ENCODE measurements around the gene PLXNA2. TPM values are rescaled to one million over a fixed set of nuclear protein-coding genes. Genes with fewer than 3 reads are reported as not detected.

PLXNA2 gene
- polyA plus RNA-seq, 3 donors: 14.8 to 21.2 (median 16.4) TPM

GRCh38 chr1:208243527-208243966, 637 bp downstream of the PLXNA2 start:
- no peak for DNase-seq

GRCh38 chr1:208242941-208243526, 1.1 kb downstream of the PLXNA2 start:
- no peak for DNase-seq

DNA sequence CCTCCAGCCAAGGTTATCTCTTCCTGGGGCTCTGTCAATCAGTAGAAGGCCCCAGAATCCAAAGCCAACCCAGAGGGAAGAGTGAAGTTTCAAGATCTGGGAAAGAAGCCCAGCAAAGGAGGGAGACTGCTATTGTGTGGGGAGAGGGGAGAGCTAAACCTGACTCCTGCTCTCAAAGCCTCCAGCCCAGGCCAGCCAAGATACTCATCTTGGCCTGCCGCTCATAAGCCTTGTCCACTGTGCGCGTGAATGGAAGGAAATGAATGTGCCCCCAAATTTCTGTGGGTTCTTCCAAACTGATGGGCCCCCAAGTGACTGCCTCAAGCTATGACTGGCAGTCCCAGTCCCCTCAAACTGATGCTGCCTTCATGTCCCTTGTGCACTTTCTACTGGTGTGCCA, 2.0 kb downstream of the PLXNA2 start:
- no peak for DNase-seq

GRCh38 chr1:208241512-208241911, 2.7 kb downstream of the PLXNA2 start:
- DNase-seq: no peak

DNA sequence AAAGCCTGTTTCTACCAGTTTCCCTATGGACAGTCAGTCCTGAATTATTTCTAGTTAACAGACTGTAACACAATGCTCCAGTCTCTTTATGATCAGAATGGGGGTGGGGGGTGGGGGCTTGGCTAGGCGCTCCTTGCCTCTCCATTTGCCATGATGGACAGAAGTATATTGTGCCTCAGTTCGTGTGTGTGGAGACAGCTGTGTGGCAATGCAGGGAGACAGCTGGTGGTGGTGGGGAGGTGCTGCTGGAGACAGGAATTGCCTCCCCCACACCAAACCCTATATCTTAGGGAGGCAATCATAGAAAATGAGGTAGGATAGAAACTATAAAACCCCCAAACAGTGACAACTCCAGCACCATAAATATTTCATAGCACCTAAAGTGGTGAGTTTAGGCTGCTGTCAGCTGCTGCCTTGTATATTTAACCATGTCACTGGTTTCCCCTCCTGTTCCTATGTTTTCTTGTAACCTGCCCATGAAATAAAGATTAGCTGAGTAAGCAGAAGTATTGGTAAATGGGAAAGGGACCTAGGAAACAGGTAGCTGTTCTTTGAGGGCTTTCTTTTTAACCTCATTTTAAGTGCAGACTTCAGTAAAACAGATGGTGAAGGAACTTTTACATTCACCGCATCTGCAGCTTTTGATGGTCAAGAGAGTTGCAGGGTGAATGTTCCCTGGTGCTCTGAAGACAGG, 3.4 kb downstream of the PLXNA2 start:
- DNase-seq: no peak

- DNase-seq: no peak
These were observed 4.5 kb downstream of the PLXNA2 start for GRCh38 chr1:208239473-208240381.

DNA sequence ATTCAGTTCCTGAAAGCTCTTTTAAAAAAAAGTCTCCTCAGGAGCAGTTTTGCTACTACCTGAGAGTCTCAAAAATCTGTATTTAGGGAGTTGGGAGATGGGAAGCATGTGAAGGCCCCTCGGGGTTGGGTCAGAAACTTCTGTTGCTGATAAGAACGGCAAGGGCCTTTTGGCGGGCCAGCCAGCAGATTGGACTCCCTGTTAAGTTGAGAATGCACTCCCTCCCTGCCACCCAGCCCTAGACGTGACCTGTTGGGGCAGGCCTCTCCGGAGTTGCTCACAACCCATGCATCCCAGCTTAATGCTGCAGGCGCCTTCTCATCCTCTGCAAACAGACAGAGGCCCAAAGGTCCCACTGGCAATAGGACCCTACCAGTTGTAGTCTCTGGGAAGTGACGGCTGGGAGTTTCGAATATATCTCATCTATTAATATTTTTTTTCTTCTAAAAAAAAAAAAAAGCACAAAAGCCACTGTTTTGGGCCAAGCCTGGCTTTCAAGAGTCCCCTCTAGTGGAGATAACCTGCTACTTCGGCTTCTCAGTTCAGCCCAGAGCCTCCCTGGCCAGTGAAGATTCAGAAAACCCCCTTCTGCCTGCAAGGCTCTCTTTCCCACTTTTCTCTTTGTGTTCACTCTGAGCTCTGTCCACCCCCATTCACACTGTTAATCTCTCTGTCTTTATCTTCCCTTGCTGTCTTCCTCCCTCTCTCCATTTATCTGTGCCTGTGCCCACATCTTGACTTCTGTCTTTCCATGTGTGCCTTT, 5.3 kb downstream of the PLXNA2 start:
- DNase-seq: no peak

- no peak for DNase-seq
These were observed 6.9 kb downstream of the PLXNA2 start for GRCh38 chr1:208237241-208237640.

DNA sequence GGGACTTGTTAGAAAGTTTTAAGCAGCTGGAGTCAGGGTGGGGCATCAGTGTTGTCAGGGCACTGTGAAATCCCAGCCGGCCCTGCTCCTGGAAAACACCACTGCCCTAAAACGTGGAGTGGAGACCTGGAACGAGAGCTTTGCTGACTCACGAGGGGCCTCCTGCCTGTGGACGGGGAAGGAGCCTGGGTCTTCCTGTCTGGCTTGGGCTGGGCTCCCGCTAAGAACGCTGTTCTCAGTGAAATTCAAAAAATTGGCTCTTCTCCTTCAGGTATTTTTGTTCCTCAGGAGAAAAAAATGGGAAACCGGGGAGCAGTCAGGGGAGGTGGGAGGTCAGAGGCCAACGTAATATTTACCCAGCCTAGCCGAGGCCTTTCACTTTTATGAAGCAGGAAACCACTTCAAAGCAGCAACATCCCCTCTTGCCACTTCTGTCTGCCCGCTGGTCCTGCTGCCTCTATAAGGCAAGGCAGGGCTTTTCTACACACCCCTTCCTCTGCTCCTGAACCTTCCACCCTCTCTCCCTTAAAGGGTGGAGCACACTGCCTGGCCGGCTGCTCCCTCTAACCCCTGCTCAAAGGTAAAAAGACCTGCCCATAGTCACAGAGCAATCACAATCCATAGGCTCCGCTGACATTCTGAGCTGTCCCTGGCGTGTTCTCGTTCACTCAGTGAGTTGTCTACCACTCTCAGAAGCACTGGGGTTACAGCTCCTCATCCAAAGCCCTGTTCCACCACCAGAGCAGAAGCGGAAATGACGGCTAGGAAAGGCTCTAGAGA, 8.0 kb downstream of the PLXNA2 start:
- no peak for DNase-seq

DNA sequence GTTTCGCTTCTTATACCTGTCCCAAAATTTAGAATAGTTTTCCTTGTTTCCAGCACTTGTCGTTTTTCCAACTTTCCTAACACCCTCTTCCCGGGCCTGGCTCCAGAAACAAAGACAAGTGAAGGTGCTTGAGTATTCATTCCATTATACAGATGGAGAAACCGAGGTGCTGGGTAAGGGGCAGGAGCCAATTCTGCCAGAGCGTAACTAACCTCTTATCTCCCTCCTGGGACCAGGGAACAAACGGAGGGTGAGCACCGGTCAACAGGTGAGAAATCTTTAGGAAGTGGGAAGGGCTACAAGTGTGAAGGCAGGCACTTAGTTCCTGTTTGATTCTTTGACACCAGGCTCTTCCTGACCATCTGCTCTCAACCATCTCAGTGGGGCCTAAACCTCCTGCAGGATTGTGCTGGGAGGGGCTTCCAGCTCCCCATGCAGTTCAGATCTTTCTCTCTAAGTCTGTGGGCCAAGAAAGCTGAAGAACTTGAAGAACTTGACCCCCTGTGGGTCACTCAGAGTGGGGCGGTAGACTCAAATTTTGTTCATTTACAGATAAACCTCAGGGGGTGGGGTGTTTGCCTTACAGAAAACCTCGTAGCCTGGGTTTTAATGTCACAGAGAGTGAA, 8.7 kb downstream of the PLXNA2 start:
- DNase-seq: no peak

- DNase-seq: no peak
These were observed 9.5 kb downstream of the PLXNA2 start for GRCh38 chr1:208234721-208235120.

GRCh38 chr1:208233978-208234377, 10.2 kb downstream of the PLXNA2 start:
- DNase-seq: no peak

- DNase-seq: no peak
These were observed 10.6 kb downstream of the PLXNA2 start for GRCh38 chr1:208233546-208233945.

DNA sequence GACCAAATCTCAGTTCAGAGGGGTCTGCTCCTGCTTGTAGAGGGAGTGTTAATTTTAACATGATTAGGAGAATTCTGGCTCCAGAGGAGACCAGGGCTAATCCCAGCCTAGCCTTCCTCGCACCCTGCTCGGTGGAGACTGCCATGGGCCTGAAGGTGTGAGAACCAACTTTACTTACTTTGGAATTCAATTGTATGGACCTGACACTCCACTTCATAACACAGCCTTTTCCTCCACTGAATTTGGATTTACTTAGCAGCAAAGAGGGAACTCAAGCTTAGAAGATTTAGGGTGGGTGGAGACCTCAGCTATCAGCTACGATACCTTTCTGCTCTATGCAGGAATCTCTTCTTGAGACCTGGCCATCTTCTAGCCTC, 11.5 kb downstream of the PLXNA2 start:
- DNase-seq: no peak

DNA sequence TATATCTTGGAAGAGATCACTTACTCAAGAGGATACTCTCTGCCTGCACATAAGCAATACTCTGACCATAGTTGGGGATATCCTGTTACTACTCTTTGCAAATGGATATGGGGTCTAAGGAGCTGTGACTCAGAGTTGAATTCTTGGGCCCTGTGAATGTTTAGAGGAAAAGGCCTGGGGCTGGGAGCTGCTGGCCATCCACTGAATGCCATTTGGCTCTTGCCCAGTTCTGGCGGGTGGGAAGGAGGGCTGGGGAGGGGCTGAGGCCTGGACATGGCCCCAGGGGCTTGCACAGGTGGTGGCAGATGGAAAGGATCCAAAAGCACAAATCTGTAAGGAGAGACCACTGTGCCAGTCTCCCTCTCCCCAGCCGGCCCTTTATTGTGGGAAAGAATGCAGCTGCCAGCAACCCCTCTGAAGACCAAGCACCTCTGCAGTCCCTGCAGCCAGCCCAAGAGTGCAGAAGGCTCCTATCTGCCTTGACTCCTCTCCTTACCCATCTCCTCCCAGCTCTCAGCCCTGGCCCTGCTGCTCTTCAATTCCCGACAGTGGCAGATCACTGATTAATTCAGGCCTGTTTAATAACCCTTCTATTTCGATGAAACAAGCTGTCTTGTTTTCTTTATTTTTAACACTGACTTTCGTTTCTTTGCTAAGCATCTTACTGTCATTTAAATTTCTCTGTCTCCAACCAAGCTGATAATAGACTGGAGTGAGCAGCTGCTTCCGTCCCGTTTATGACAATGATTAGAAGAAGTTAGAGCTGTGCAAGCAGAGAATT, 12.1 kb downstream of the PLXNA2 start:
- no peak for DNase-seq

DNA sequence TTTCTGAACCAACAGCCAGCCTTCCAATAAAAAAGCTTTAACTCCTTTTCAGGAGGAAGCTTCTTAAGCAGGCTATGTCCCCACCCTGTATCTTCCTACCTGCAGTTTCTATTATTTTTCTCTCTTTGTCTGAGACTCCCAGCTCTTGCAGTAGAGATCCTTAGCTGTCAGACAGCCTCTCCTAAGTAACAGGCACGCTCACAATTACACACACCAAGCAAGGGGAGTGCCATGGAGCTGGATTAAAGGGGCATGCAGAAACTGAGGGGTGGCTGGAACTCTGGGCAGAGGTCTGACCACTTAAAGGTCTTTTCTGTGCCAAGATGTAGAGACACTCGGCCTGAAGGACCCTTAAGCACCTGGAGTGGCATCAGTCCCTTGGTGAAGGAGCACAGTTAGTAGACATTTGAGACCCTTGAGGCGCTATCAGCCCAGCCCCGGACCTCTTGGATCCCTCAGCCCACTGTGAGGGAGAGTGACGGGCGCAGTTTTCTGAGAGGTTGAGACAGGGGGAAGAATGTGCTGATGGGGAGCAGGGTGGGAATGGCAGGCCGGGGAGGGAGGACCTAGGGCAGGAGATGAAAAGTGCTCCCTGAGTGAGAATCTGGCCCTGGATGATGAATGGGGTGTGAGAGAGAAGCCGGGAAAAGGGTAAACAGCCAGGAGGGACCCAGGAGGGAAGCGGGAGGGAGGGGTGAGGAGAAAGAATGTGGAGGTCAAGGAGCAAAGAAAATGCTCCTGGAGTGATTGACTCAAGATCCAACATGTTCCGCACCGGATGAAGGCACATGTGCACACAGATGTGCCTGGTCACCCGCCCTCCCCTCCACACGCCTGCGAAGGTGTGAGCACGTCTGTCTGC, 13.3 kb downstream of the PLXNA2 start:
- DNase-seq: no peak

DNA sequence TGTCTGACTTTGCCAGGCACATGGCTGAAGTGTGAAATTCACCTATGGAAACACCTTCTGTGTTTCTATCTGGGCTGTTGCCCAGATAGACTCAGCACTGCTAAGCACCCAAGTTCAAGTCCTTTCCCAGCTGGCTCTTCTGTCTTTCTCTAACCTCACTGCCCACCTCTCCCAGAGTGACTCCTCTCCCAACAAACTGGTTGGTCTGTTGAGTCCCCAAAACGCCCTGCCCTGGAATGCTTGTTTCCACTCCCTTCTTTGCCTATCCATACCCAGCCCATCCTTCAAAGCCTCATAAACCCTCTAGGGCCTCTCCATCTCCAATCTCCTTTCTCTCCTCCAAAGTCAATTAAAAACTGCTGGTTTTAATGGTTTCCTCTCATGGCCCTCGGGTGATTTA, 15.6 kb downstream of the PLXNA2 start:
- no peak for DNase-seq

DNA sequence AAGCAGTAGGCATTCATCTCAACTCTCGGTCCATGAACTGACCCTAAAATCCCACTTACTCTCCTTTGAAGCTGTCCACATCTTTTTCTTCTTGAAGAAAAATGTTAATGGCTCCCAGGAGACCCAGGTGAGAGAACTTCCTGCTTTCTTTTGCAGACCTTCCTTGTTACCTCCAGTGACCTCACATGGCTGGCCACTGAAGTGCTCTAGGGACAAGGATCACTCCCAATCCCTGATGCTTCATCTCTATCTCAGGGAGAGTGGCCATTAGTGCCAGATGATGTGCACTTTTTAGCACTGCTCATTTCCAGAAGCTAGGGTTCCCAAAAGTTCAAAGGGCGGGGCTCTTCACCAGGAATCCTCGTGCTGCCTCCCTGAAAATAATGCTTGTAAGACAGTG, 16.2 kb downstream of the PLXNA2 start:
- no peak for DNase-seq

GRCh38 chr1:208227366-208227765, 16.8 kb downstream of the PLXNA2 start:
- DNase-seq: no peak
